ENCODE data around the gene DUSP28. TPM values are rescaled to one million over a fixed set of nuclear protein-coding genes. Genes with fewer than 3 reads are reported as not detected.

Gene DUSP28
- total and polyA plus RNA-seq, 2 of the 13 experiments (the other 11 are each of a cell fraction or from before 2014, with no cell fraction given), result 5.2 to 8.6 TPM

DNA sequence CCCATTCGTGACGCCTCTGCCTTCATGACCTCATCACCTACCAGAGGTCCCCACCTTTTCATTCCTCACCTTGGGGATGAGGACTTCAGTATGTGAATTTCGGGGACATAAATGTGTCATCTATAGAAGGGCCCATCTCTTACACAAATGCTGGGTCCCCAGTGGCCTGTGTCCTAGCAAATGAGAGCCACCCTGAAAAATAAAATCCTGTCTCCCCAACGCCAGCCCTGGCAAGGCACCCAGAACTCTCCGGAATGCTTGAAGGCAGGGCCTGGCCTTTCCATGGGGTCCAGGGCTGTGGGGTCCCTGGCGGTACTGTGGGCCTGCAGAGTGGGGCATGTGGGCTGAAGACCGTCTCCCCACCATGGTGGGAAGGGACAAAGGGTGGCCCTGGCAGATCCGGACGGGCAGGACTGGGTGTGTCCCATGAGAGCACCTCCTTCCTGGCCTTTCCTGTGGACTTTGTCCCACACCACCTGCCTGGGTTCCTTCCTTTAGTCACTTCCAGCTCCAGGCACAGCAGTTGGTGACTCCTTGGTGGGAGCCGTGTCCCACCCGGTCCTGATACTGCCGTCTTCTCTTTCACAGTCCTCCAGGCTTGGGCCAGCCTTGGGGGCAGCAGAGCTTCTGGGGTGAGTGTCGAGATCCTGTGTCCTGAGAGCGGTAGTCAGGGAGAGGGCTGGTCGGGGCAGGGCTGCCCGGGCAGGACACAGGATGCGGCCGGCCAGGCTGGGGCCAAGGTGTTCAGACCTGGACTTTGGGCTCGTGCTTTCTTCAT lies 45.0 kb downstream of the DUSP28 start (continued):
- TF ChIP-seq ZNF318 (CRISPR knock-in tag; IDR thresholded peaks at IDR 0.05) (peak; percentile 89; the same call in 1 of the 2 replicates), ETS1 (CRISPR knock-in tag; IDR thresholded peaks at IDR 0.05) (no peak), ZNF260 (CRISPR knock-in tag; IDR thresholded peaks at IDR 0.05; ENCODE audit: borderline replicate concordance, low read depth) (no peak), ZNF432 (CRISPR knock-in tag; IDR thresholded peaks at IDR 0.05; ENCODE audit: borderline replicate concordance) (no peak), PLRG1 (conservative IDR thresholded peaks at IDR 0.05) (no peak), ZNF615 (CRISPR knock-in tag; IDR thresholded peaks at IDR 0.05; ENCODE audit: borderline replicate concordance) (no peak), ZNF446 (CRISPR knock-in tag; IDR thresholded peaks at IDR 0.05) (no peak), ZNF556 (CRISPR knock-in tag; IDR thresholded peaks at IDR 0.05; ENCODE audit: borderline replicate concordance) (0 out of 2 replicates have a peak, but pooled peaks have one; percentile 83), ZHX1 (CRISPR knock-in tag; IDR thresholded peaks at IDR 0.05; ENCODE audit: low read depth) (peak; percentile 16; the same call in 1 of the 2 replicates), TEAD2 (CRISPR knock-in tag; IDR thresholded peaks at IDR 0.05) (no peak), TRIM24 (CRISPR knock-in tag; IDR thresholded peaks at IDR 0.05) (no peak), SUZ12 (IDR thresholded peaks at IDR 0.05; ENCODE audit: low read depth, low read length) (no peak)
